Nephron progenitor cell (in vitro differentiated cells): ENCODE data around the gene RAD21L1.

Source experiments
- DNase-seq: peaks from one replicate; pipeline ENCODE4 v3.0.0; 2021
- H3K27ac Mint-ChIP-seq: 2 replicates; pipeline ENCODE4 v1.8.0; 2021; ENCODE audit warnings: mild to moderate bottlenecking, moderate library complexity, mixed read lengths
- H3K27me3 Mint-ChIP-seq: 2 replicates; pipeline ENCODE4 v1.8.0; 2021; ENCODE audit warnings: mild to moderate bottlenecking, low read depth, mixed read lengths; ENCODE audit not compliant: poor library complexity
- H3K36me3 Mint-ChIP-seq: 2 replicates; pipeline ENCODE4 v1.8.0; 2021; ENCODE audit warnings: low read depth, mixed read lengths
- H3K4me1 Mint-ChIP-seq: 2 replicates; pipeline ENCODE4 v1.8.0; 2021; ENCODE audit warnings: mixed read lengths
- H3K4me3 Mint-ChIP-seq: 2 replicates; pipeline ENCODE4 v1.8.0; 2021; ENCODE audit warnings: mild to moderate bottlenecking, moderate library complexity, mixed read lengths
- H3K9me3 Mint-ChIP-seq: 2 replicates; pipeline ENCODE4 v1.8.0; 2021; ENCODE audit warnings: mild to moderate bottlenecking, moderate library complexity, mixed read lengths
- CTCF ChIP-seq: fragments of 200-600 bp; sonication (generic); IDR thresholded peaks from 2 replicates; pipeline ENCODE4 v1.5.0; 2021; ENCODE audit warnings: antibody characterized with exemption

RAD21L1 gene

GRCh38 chr20:1278993-1279392, 53.1 kb downstream of the RAD21L1 start:
- no peak for DNase-seq
- Mint-ChIP-seq H3K27me3 (peaks cover 17% of the 10 kb centered on the region), H3K27ac (no peak overlapping the region), H3K36me3 (no peaks in the 10 kb centered on the region), H3K4me1 (peaks cover 16% of the 10 kb centered on the region), H3K4me3 (no peak overlapping the region), H3K9me3 (no peaks in the 10 kb centered on the region)
- no peak for TF ChIP-seq CTCF

GRCh38 chr20:1280195-1281102, 54.6 kb downstream of the RAD21L1 start:
- H3K36me3 Mint-ChIP-seq, result no peaks in the 10 kb centered on the region
- peaks cover 16% of the 10 kb centered on the region for H3K27me3 Mint-ChIP-seq
- H3K9me3 Mint-ChIP-seq, result no peaks in the 10 kb centered on the region
- H3K27ac Mint-ChIP-seq, result no peak overlapping the region
- TF ChIP-seq CTCF, result no peak
- H3K4me1 Mint-ChIP-seq, result peaks cover 23% of the 10 kb centered on the region
- no peak overlapping the region for H3K4me3 Mint-ChIP-seq
- no peak for DNase-seq

- H3K27ac Mint-ChIP-seq, result no peak overlapping the region
- no peaks in the 10 kb centered on the region for H3K36me3 Mint-ChIP-seq
- H3K9me3 Mint-ChIP-seq, result no peaks in the 10 kb centered on the region
- no peak for DNase-seq
- no peak overlapping the region for H3K4me3 Mint-ChIP-seq
- peaks cover 16% of the 10 kb centered on the region for H3K27me3 Mint-ChIP-seq
- peaks cover 18% of the 10 kb centered on the region for H3K4me1 Mint-ChIP-seq
- TF ChIP-seq CTCF, result no peak
These were observed 55.6 kb downstream of the RAD21L1 start for GRCh38 chr20:1281279-1282057.

GRCh38 chr20:1282966-1283365, 57.1 kb downstream of the RAD21L1 start:
- Mint-ChIP-seq H3K9me3 (no peaks in the 10 kb centered on the region), H3K4me1 (peaks cover 18% of the 10 kb centered on the region), H3K27me3 (peaks cover 19% of the 10 kb centered on the region), H3K27ac (no peak overlapping the region), H3K36me3 (no peaks in the 10 kb centered on the region), H3K4me3 (no peak overlapping the region)
- no peak for TF ChIP-seq CTCF
- no peak for DNase-seq

- no peak overlapping the region for H3K27ac Mint-ChIP-seq
- no peak for TF ChIP-seq CTCF
- H3K27me3 Mint-ChIP-seq, result peaks cover 19% of the 10 kb centered on the region
- no peaks in the 10 kb centered on the region for H3K9me3 Mint-ChIP-seq
- peaks cover 22% of the 10 kb centered on the region for H3K4me1 Mint-ChIP-seq
- DNase-seq, result no peak
- no peak overlapping the region for H3K4me3 Mint-ChIP-seq
- H3K36me3 Mint-ChIP-seq, result no peaks in the 10 kb centered on the region
These were observed 58.0 kb downstream of the RAD21L1 start for GRCh38 chr20:1283522-1284510.
